Astrocyte of the hippocampus (primary cell): ENCODE data around the gene MEG3.
"Not testable (repeated sequence)": the region's sequence is repeated elsewhere in the genome, so short reads cannot be mapped to it uniquely, and the experiment has no call there.

ENCODE experiments used
- DNase-seq: peaks from one replicate; pipeline ENCODE4 v3.0.0; 2011; ENCODE audit warnings: low read depth, low spot score

Gene MEG3

GRCh38 chr14:100788942-100789341 lies 37.0 kb upstream of the MEG3 start:
- no peak for DNase-seq

DNA sequence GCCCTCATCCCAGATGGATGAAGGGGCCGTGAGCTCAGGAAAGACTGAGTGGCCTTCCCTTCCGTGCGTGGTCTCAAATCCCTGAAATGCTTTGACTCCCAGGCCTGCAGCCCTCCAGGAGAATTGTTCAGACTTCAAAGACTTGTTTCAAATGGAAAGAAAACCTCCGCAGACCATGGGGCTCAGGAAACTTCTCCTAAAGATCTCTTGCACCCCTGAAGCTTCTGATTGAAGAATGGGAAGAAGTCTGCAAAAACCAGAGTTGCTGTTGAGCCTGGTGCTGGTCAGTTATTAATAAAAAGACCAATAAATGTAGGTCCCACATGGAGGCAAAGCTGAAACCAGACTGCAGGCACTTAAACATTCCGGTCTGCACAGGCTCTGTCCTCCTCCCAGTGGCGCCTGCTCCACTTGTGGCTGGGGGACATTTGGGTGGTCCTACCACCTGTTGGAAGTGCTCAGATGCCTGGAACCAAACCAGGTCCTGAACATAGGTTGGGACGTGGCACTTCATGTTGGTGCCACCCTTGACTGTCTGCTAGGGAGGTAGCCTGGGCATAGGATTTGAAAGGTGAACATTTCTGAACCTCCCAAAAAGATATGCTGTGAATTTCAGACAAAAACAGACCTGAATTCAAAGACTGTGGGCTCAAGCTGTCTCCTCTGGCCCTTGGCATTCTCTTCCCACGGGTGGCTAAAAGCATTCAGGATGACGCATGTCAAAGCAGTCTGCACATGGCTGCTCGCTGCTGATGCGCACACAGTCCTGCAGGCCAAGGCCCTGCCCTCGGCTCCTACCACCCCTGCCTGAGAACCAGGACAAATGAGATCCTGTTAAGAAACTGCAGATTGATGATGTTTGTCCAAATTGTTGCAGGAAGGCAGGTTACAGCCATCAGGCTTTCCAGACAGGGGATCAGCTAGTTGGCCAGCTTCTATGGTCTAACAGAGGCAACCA lies 36.2 kb upstream of the MEG3 start:
- no peak for DNase-seq

- DNase-seq: peak; percentile 58
Measured at GRCh38 chr14:100790502-100791347, 35.2 kb upstream of the MEG3 start.

- no peak for DNase-seq
Measured at GRCh38 chr14:100791348-100791735, 34.6 kb upstream of the MEG3 start.

DNA sequence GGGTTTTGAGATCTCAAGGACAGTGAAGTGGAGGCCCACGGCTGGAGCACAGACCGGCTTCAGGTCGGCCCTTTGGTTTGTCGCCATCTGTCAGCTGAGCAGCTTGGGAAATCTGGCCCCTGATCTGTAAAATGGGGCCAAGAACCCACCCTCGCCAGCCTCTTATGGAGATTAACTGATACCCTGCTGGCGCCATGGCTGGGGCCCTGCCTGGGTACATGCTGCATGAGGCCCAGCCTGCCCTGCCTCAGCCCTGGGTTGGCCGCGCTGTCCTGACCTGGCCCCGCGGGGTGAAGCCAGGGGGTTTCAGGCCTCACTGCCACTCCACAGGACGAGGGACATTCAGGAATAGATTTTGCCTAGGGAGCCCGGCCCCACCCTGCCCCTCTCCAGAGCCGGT lies 33.9 kb upstream of the MEG3 start:
- DNase-seq: no peak

GRCh38 chr14:100796946-100797345 lies 29.0 kb upstream of the MEG3 start:
- no peak for DNase-seq

DNA sequence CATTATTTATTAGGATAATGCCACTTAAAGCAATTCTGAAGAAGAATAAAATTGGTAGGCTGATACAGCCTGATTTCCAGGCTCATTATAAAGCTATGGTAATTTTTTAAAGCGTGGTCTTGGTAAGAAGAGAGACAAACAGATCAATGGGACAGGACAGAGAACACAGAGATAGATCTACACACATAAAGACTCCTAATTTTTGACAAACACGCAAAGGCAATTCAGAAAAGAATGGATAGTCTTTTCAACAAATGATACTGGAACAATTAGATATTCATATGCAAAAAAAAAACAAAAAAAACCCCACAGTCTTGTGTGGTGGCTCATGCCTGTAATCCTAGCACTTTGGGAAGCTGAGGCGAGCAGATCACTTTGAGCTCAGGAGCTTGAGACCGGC lies 25.9 kb upstream of the MEG3 start:
- no peak for DNase-seq

DNA sequence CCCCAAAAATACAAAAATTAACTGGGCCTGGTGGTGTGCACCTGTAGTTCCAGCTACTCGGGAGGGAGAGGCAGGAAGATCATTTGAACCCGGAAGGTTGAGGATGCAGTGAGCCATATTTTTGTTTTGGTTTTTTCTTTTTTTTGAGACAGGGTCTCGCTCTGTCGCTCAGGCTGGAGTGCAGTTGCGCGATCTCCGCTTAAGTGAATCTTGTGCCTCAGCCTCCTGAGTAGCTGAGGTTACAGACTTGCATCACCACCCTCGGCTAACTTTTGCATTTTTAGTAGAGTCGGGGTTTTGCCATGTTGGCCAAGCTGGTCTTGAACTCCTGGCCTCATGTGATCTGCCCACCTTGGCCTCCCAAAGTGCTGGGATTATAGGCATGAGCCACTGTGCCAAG lies 24.5 kb upstream of the MEG3 start:
- DNase-seq: not testable (repeated sequence)

DNA sequence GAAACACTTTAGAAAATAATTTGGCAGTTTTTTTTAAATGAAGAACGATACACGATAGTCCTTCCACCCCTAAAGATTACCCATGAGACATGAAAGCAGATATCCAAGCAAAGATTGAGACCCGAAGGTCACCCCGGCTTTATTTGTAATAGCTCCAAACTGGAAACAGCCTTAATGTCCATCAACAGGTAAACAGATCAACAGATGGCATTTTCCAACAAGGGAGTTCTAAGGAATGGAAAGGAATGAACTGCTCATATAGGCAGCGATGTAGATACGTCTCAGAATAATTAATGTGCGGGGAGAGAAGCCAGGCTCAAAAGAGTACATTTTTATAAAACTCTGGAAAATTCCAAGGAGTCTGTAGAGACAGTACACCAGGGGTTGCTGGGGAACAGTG lies 23.7 kb upstream of the MEG3 start:
- DNase-seq: no peak

DNA sequence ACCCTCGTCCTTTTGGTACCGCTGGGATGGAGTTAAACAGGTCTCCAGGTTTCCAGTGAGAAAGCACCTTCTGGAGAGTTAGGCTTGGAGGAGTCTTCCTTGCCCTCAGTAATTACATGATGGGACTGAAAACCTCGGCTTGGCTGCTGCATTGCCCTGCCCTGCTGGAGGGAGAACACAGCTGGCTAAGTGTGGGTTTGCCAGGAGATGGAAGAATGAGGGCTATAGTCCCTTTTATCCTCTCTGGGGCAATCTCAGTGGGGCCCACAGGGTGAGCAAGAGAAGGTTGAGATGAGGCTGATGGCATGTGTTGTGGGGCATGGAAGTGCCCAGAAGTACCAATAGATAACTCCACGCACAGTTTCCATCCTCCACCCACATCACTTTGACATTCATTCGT lies 23.2 kb upstream of the MEG3 start:
- no peak for DNase-seq

DNA sequence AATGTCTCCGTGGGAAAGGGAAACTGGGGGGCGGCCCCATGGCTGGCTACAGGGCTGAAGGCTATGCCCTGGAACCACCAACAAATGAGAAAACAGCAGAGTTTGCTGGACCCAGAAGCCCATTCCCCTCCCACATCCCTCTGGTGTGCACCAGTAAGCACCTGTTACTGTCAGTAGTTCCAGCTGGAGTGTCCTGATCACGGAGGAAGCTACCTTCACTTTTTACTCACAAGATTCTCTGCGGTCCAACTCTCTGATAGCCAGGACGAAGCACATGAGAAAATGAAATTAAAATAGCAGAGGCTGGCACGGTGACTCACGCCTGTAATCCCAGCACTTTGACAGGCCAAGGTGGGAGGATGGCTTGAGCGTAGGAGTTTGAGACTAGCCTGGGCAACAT lies 22.7 kb upstream of the MEG3 start:
- DNase-seq: no peak

GRCh38 chr14:100803676-100804075 lies 22.2 kb upstream of the MEG3 start:
- no peak for DNase-seq

- DNase-seq: no peak
Measured at GRCh38 chr14:100804138-100804537, 21.8 kb upstream of the MEG3 start.

- no peak for DNase-seq
Measured at GRCh38 chr14:100804558-100805309, 21.2 kb upstream of the MEG3 start.

DNA sequence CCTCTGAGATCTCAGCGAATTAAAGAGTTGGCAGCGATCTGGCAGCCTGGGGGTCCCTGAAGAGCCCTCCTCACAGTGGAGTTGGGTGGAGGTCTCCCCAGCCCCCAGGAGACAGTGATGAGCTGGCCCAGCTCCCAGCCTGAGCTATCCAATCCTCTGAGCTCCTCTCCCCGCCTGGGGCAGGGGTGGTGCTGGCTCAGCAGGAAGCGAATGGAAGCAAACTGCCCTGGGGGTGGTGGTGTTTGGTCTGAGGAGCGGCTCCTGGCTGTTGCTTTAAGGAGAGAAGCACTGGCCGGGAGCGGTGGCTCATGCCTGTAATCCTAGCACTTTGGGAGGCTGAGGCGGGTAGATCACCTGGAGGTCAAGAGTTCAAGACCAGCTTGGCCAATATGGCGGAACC lies 19.5 kb upstream of the MEG3 start:
- no peak for DNase-seq

DNA sequence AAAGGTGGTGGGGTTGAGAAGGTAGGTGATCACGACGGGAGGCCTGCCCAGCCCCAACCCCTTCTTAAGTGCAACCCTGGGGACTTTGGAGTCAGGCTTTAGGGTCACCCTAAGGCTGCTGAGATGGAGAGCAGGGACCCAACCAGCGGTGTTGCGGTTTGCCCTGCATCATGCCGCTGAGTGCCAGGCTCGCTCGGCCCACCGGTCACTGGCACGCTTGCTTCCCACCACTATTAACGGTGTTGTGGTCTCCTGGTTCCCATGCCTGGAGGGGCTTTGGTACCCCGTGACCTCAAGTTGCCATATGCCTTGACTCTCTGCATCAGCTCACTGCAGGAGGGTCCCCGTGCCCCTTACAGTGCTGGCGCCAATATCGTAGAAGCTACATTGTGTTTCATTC lies 18.4 kb upstream of the MEG3 start:
- DNase-seq: no peak

- no peak for DNase-seq
Measured at GRCh38 chr14:100807979-100808734, 17.8 kb upstream of the MEG3 start.

DNA sequence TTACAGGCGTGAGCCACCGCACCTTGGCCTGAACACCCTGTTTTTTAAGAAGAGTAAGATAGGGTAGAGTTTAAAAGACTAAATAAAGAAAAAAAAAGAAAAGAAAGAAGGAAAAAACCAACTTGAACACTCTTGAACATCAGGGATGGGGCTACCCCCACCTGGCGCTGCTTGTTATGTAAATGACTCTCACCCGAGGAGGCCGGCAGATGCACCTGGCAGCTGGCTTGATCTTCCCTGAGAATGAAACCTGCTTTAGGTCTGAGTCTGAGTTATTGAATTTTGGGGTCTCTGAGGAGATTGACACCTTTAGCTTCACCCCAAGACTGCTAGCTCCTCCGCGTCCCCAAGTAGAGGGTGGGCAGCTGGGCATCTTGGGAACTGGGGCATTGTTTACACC lies 15.5 kb upstream of the MEG3 start:
- DNase-seq: no peak

DNA sequence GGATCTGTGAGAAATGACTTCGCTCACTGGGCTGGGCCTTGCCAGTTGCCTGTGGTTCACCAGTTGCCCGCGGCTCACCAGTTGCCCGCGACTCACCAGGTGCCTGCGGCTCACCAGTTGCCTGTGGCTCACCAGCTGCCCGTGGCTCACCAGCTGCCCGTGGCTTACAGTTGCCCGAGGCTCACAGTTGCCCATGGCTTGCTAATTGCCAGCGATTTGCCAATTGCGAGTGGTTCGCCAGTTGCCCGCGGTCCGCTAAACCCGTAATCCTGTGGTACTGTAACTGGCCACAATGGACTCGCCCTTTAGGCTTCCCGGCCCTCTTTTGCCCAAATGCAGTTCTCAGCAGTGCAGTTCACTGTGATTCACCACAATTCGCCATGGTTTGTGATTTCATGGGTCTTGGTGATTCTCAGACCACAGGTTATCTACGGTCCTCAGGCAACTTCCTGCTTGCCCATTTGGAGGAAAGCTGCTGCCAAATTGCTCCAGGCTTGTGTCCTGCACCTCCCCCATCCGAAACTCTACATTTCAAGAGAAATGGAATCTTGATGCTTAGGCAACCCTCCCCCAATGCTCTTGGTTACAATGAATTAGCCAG lies 15.0 kb upstream of the MEG3 start:
- peak; percentile 42 for DNase-seq

DNA sequence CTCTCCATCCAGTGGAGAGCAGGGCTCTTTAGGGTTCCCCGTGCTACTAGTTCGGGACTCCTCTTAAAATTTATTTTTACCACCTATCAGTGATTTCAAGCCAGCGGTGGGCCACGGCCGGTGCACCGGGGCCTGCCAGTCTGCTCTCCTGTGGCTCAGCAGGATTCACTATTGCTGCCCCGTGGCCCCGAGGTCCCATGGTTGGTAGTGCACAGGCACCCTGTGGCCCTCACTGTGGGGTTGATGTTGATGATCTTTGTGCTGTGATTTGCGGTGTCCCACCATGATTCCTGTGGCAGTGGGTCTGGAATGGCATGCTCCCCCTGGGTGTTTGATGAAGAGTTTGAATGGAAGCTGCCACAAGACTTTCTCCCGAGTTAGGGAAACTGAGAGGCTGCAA lies 12.6 kb upstream of the MEG3 start:
- DNase-seq: no peak
